Kidney epithelial cell (primary cell): Measurements from ENCODE around the gene AKAP7. TPM values are rescaled to one million over a fixed set of nuclear protein-coding genes. Genes with fewer than 3 reads are reported as not detected.

Experiments used
- DNase-seq: peaks from one replicate; pipeline ENCODE4 v3.0.0-alpha.2; 2010; ENCODE audit warnings: low read depth
- H3K27me3 ChIP-seq: 2 replicates; pipeline ENCODE4 v1.6.0; 2011; ENCODE audit warnings: low read length; ENCODE audit not compliant: control insufficient read depth, insufficient read depth
- H3K36me3 ChIP-seq: 2 replicates; pipeline ENCODE4 v1.5.1; 2011; ENCODE audit warnings: low read length; ENCODE audit not compliant: control insufficient read depth, insufficient read depth
- H3K4me3 ChIP-seq: 2 replicates; pipeline ENCODE4 v1.5.1; 2011; ENCODE audit warnings: low read depth, mild to moderate bottlenecking, control low read depth, low read length
- total RNA-seq: library from RNA; depleted of rRNA; stranded (reverse); fragments of >200 nt; gene quantifications from 2 replicates; pipeline ENCODE4 v1.2.3, GENCODE V29; 2015
- TF ChIP-seq, protein P1 (sequence below): IDR thresholded peaks from 2 replicates; pipeline ENCODE4 v1.5.1; 2011; ENCODE audit warnings: mild to moderate bottlenecking, moderate library complexity, low read length, control low read depth, inconsistent platforms; ENCODE audit not compliant: insufficient read depth, poor library complexity, severe bottlenecking

The AKAP7 gene
- total RNA-seq, 1 donor from 2014 or later: 4.2 TPM

DNA sequence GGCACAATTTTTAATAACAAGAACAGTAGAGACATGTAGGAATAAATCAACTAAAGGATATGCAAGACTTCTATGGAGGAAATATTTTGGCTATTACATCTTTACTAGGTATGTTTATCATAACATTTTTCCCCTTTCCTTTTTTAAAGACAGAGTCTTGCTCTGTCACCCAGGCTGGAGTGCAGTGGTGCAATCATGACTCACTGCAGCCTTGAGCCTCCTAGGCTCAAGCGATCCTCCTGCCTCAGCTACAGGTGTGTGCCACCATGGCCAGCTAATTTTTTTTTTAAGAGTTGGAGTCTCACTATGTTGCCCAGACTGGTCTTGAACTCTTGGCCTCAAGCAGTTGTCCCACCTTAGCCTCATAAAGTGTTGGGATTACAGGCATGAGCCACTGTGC, 37.0 kb downstream of the AKAP7 start:
- Histone ChIP-seq H3K4me3 (no peak overlapping the region), H3K36me3 (no peaks in the 10 kb centered on the region), H3K27me3 (no peaks in the 10 kb centered on the region)
- no peak for DNase-seq
- TF ChIP-seq, protein P1, sequence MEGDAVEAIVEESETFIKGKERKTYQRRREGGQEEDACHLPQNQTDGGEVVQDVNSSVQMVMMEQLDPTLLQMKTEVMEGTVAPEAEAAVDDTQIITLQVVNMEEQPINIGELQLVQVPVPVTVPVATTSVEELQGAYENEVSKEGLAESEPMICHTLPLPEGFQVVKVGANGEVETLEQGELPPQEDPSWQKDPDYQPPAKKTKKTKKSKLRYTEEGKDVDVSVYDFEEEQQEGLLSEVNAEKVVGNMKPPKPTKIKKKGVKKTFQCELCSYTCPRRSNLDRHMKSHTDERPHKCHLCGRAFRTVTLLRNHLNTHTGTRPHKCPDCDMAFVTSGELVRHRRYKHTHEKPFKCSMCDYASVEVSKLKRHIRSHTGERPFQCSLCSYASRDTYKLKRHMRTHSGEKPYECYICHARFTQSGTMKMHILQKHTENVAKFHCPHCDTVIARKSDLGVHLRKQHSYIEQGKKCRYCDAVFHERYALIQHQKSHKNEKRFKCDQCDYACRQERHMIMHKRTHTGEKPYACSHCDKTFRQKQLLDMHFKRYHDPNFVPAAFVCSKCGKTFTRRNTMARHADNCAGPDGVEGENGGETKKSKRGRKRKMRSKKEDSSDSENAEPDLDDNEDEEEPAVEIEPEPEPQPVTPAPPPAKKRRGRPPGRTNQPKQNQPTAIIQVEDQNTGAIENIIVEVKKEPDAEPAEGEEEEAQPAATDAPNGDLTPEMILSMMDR: no peak

DNA sequence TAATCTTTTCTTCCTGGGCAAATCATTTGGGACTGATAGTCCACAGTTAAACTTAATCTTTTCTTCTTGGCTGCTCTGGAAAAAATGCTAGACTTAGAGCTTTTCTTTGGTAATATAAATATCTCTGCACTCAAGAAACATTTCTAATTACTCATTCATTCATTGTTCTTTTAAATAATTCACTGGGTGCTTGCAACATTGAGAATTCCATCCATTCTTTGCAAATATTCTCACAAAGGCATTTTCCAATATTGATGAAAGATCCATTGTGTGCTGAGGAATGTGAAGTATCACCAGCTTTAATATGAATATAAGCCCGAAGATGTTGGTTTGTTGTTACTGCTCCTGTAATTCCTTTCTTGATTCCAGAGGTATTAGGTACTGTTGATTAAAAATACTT, 38.4 kb downstream of the AKAP7 start:
- Histone ChIP-seq H3K36me3 (no peaks in the 10 kb centered on the region), H3K27me3 (no peaks in the 10 kb centered on the region), H3K4me3 (no peak overlapping the region)
- TF ChIP-seq, protein P1: no peak
- DNase-seq: no peak

DNA sequence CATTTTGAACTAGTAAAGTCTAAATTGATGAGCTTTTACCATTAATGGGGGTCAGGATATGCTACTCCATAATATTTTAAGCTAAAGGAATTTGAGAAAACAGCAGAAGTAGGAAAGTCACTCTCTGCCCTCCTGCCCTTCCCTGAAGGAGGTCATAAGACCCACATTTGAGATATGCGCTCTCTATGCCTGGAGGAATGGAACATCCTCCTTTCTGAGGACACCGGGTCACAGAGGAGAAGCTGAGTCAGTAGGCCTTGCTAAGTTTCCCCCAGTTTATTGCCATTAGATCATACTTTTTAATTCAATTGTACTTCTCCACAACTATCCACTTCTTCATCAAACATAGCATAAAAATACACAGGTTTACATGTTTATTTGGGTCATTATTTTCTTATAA, 40.3 kb downstream of the AKAP7 start:
- TF ChIP-seq, protein P1: no peak
- no peak for DNase-seq
- Histone ChIP-seq H3K27me3 (no peaks in the 10 kb centered on the region), H3K4me3 (no peak overlapping the region), H3K36me3 (no peaks in the 10 kb centered on the region)

DNA sequence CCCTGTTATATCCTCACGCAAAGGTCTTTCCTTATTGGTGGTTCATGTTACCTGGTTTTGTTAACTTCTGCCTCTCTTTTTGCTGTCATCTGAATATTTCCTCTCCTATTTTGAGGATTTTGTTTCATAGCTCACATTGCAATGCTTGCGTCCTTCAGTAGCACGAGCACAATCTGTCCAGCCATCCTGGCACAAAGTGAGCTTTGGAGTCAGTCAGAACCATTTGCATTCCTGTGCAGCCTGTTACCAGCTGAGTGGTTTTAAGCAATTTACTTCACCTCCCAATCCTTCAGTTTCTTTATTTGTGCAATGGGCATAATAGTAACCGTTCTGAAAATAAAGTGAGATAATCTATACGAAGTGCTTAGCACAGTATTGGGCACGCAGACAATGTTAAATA, 42.7 kb downstream of the AKAP7 start:
- TF ChIP-seq, protein P1: no peak
- Histone ChIP-seq H3K27me3 (no peaks in the 10 kb centered on the region), H3K4me3 (no peak overlapping the region), H3K36me3 (no peaks in the 10 kb centered on the region)
- DNase-seq: no peak

DNA sequence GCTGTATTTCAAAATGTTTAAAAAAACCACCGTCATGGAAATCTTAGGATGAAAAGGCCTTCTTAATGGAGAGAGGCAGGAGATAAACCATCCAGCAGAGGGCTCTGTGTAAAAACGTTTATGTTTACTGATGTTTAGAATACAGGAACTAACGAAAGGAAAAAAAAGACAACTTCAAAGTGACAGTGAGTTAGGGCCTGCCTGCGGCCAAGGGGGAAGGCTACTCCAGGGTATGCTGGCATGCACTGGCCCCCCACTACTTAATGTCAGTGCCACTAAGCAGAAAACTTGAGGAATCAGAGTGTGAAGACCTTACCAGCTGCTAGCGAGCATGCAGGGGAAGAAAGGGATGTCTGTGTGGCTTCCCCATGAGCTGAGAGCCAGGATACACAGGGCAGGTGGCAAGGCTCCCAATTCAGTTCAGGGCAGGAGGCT, 47.7 kb downstream of the AKAP7 start:
- TF ChIP-seq, protein P1: peak; percentile 45
- Histone ChIP-seq H3K4me3 (no peak overlapping the region), H3K27me3 (no peaks in the 10 kb centered on the region), H3K36me3 (no peaks in the 10 kb centered on the region)
- no peak for DNase-seq

DNA sequence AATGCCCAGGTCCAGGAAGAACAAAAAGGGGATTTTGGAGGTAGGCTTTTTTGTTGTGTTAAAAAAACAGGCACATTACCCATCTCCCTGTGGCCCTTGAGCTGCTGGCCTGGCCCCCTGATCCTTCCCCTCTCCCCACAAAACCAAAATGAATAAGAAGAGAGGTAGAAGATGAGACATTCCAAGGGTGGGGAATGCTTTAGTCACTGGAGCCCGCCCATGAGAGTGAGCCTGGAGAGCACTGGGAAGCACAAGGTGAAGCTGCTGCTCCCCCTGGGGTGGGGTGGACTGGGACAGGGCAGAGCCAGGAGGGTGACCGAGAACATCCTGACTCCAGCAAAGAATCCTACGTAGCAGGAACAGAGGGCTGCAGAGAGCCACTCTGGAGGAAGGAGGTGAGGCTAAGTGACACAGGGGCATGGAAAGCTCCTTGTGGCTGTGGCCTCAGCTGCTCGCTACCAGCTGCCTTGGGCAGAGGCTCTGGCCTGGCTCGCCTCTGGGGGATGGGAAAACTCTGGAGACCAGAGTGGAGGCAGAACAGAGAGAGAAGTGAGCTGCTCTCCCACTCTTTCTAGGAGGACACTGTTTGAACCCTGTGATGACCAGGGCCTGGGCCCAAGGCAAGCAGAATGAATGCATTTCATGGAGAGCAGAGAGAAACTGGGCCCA, 48.3 kb downstream of the AKAP7 start:
- TF ChIP-seq, protein P1: no peak
- no peaks in the 10 kb centered on the region for H3K27me3 ChIP-seq
- no peak for DNase-seq
- H3K4me3 ChIP-seq: no peak overlapping the region
- H3K36me3 ChIP-seq: no peaks in the 10 kb centered on the region
